Lower lobe of right lung (tissue), 2 donors: ENCODE results near the gene SRP19. TPM values are rescaled to one million over a fixed set of nuclear protein-coding genes. Genes with fewer than 3 reads are reported as not detected.

Source experiments
- ATAC-seq, 2 donors: fragments of 200-7000 bp; cut with Tn5 transposase; one replicate each; pipeline ENCODE4 v1.9.1; 2020 to 2022; ENCODE audit warnings: mild to moderate bottlenecking in 2 of 2, moderate library complexity in 2 of 2
- DNase-seq: peaks from one replicate; pipeline ENCODE4 v3.0.0-alpha.2; 2020
- H3K27ac ChIP-seq: fragments of 200-600 bp; one replicate; pipeline ENCODE4 v1.8.0; 2022
- H3K27me3 ChIP-seq: fragments of 200-600 bp; one replicate; pipeline ENCODE4 v1.8.0; 2022; ENCODE audit warnings: low read depth
- H3K36me3 ChIP-seq: fragments of 200-600 bp; one replicate; pipeline ENCODE4 v1.8.0; 2022; ENCODE audit warnings: mild to moderate bottlenecking
- H3K4me1 ChIP-seq: fragments of 200-600 bp; one replicate; pipeline ENCODE4 v1.8.0; 2022
- H3K4me3 ChIP-seq: fragments of 200-600 bp; one replicate; pipeline ENCODE4 v1.8.0; 2022; ENCODE audit warnings: mild to moderate bottlenecking
- H3K9me3 ChIP-seq: fragments of 200-600 bp; one replicate; pipeline ENCODE4 v1.8.0; 2022
- CTCF ChIP-seq: fragments of 200-600 bp; IDR thresholded peaks from one replicate; pipeline ENCODE4 v1.8.0; 2022; ENCODE audit warnings: antibody characterized with exemption, mild to moderate bottlenecking
- intact Hi-C: fragments of 100-400 bp; cut with DNase I; formaldehyde crosslinking; loops from one replicate; pipeline ENCODE4 v1.11.0; 2022
- total RNA-seq: library from RNA; stranded (reverse); fragmentation: NEBNext Ultra II Directional; extraction: Animal tissue kit (Norgen Biotek cat#: 25700); gene quantifications from one replicate; pipeline ENCODE4 v1.2.1, GENCODE V29; 2021
- donor health status: DM: no; HTN: yes; CAD: no; lungs with severe emphysema.

SRP19 gene
- total RNA-seq, 1 donor from 2014 or later = 29.5 TPM

GRCh38 chr5:112823656-112824055 is 37.4 kb upstream of the SRP19 start:
- Histone ChIP-seq H3K9me3 (no peaks in the 10 kb centered on the region), H3K27ac (no peak overlapping the region), H3K27me3 (no peaks in the 10 kb centered on the region), H3K4me3 (no peak overlapping the region), H3K36me3 (peaks cover 79% of the 10 kb centered on the region), H3K4me1 (no peaks in the 10 kb centered on the region)
- no peak for TF ChIP-seq CTCF
- intact Hi-C loops = no loop called here
- DNase-seq = no peak
- ATAC-seq = peak in 1 of 2 donors; percentile 44

- peaks cover 82% of the 10 kb centered on the region for H3K36me3 ChIP-seq
- no peak overlapping the region for H3K4me3 ChIP-seq
- DNase-seq (no peak), ATAC-seq (no peak)
- H3K27ac ChIP-seq = no peak overlapping the region
- H3K27me3 ChIP-seq = no peaks in the 10 kb centered on the region
- no peaks in the 10 kb centered on the region for H3K9me3 ChIP-seq
- no peak for TF ChIP-seq CTCF
- intact Hi-C loops = no loop called here
- H3K4me1 ChIP-seq = no peaks in the 10 kb centered on the region
Observed at GRCh38 chr5:112824197-112824596, 36.9 kb upstream of the SRP19 start.

GRCh38 chr5:112830378-112830777 is 30.7 kb upstream of the SRP19 start:
- DNase-seq (no peak), ATAC-seq (no peak)
- H3K9me3 ChIP-seq = no peaks in the 10 kb centered on the region
- intact Hi-C loops = no loop called here
- peaks cover 86% of the 10 kb centered on the region for H3K36me3 ChIP-seq
- no peak overlapping the region for H3K27ac ChIP-seq
- TF ChIP-seq CTCF = no peak
- H3K4me3 ChIP-seq = no peak overlapping the region
- H3K4me1 ChIP-seq = no peaks in the 10 kb centered on the region
- no peaks in the 10 kb centered on the region for H3K27me3 ChIP-seq

- Histone ChIP-seq H3K27me3 (no peaks in the 10 kb centered on the region), H3K4me3 (no peak overlapping the region), H3K36me3 (peaks cover 73% of the 10 kb centered on the region), H3K27ac (no peak overlapping the region), H3K4me1 (no peaks in the 10 kb centered on the region), H3K9me3 (no peaks in the 10 kb centered on the region)
- no peak for ATAC-seq
- no peak for DNase-seq
- intact Hi-C loops = no loop called here
- no peak for TF ChIP-seq CTCF
Observed at GRCh38 chr5:112833971-112834370, 27.1 kb upstream of the SRP19 start.

- DNase-seq (no peak), ATAC-seq (no peak)
- intact Hi-C loops = no loop called here
- Histone ChIP-seq H3K4me1 (no peaks in the 10 kb centered on the region), H3K36me3 (peaks cover 4% of the 10 kb centered on the region), H3K27ac (no peak overlapping the region), H3K4me3 (no peak overlapping the region), H3K27me3 (no peaks in the 10 kb centered on the region), H3K9me3 (no peaks in the 10 kb centered on the region)
- TF ChIP-seq CTCF = no peak
Observed at GRCh38 chr5:112844489-112844888, 16.6 kb upstream of the SRP19 start.

GRCh38 chr5:112846556-112846955 is 14.5 kb upstream of the SRP19 start:
- Histone ChIP-seq H3K4me3 (no peak overlapping the region), H3K27ac (no peak overlapping the region), H3K4me1 (no peaks in the 10 kb centered on the region), H3K27me3 (no peaks in the 10 kb centered on the region), H3K36me3 (no peaks in the 10 kb centered on the region), H3K9me3 (no peaks in the 10 kb centered on the region)
- intact Hi-C loops = no loop called here
- no peak for ATAC-seq
- DNase-seq = no peak
- no peak for TF ChIP-seq CTCF
